Measurements from ENCODE around the gene CORO1C.

DNA sequence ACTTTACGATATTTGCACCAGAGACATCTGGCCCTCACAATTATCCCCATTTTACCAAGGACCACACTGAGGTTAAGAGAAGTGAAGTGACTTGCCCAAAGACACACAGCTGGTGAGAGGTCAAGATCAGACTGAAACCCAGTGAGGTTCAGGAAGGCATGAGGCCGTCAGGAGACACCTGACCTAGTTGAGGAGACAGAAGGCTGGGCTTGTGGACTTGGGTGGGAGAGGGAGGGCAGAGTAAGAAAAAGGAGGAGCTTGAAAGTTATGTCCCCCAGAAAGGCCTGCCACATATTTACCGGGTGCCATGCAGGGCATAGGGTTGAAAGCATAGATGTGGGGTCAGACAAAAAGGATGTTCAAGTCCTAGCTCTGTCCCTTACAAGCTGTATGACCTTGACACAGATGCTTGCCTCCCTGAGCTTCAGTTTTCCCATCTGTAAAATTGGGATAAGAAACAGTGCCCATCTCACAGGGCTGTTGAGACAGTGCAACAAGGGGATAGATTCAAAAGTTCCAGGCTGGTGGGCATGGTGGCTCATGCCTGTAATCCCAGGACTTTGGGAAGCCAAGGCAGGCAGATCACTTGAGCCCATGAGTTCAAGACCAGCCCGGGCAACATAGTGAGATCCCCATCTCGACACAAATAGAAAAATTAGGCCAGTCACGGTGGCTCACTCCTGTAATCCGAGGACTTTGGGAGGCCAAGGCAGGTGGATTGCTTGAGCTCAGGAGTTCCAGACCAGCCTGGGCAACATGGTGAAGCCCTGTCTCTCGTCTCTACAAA, 104.0 kb downstream of the CORO1C start:
- TF ChIP-seq, protein P1, sequence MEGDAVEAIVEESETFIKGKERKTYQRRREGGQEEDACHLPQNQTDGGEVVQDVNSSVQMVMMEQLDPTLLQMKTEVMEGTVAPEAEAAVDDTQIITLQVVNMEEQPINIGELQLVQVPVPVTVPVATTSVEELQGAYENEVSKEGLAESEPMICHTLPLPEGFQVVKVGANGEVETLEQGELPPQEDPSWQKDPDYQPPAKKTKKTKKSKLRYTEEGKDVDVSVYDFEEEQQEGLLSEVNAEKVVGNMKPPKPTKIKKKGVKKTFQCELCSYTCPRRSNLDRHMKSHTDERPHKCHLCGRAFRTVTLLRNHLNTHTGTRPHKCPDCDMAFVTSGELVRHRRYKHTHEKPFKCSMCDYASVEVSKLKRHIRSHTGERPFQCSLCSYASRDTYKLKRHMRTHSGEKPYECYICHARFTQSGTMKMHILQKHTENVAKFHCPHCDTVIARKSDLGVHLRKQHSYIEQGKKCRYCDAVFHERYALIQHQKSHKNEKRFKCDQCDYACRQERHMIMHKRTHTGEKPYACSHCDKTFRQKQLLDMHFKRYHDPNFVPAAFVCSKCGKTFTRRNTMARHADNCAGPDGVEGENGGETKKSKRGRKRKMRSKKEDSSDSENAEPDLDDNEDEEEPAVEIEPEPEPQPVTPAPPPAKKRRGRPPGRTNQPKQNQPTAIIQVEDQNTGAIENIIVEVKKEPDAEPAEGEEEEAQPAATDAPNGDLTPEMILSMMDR (IDR thresholded peaks at IDR 0.05; ENCODE audit: extremely low read depth in 1 of 2, insufficient read depth in 1 of 2, low read depth in 1 of 2, low read length in 2 of 2) = no peak
- TF ChIP-seq POLR2AphosphoS5 (IDR thresholded peaks at IDR 0.05; ENCODE audit: insufficient read depth, low read depth, low read length) = no peak
- TF ChIP-seq, protein P2, sequence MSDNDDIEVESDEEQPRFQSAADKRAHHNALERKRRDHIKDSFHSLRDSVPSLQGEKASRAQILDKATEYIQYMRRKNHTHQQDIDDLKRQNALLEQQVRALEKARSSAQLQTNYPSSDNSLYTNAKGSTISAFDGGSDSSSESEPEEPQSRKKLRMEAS (IDR thresholded peaks at IDR 0.05; ENCODE audit: insufficient read depth, insufficient read length) = no peak
- no peak for TF ChIP-seq EZH2 (IDR thresholded peaks at IDR 0.05; ENCODE audit: borderline replicate concordance, low read depth, low read length, severe bottlenecking)
- TF ChIP-seq JUN (IDR thresholded peaks at IDR 0.05; ENCODE audit: borderline replicate concordance, insufficient read depth, insufficient read length, low read depth) = no peak
- TF ChIP-seq GATA2 (IDR thresholded peaks at IDR 0.05; ENCODE audit: insufficient read depth, insufficient read length, low read depth, low read length) = no peak
- no peak for TF ChIP-seq POLR2A (IDR thresholded peaks at IDR 0.05; ENCODE audit: low read depth, low read length)
- TF ChIP-seq MYC (IDR thresholded peaks at IDR 0.05; ENCODE audit: low read depth, low read length) = no peak
- no peak for TF ChIP-seq FOS (IDR thresholded peaks at IDR 0.05; ENCODE audit: borderline replicate concordance, insufficient read depth, low read length)

Measured in endothelial cell of umbilical vein (primary cell).